ENCODE data around the gene ARHGAP25. TPM values are rescaled to one million over a fixed set of nuclear protein-coding genes. Genes with fewer than 3 reads are reported as not detected.

ARHGAP25 gene
- polyA plus RNA-seq, 1 experiment: 0.55 TPM

DNA sequence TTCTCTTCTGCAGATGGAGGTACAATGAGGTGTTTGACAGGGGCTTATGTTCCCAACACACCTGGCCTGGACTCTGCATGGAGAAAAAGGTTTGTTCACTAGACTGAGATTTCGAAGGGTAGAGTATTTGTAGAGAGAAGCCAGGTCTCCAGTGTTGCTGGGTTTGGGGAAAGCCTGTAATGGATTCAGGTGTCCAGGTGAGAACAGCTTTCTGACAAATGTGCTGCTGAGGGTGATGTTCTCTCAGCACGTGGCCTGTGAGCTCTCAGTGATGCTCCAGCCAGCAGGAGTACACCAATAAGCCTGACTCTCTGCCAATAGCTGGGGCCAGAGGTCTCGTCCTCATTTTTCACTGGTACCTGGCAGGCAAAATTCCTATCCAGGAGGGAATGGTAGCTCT lies 43.8 kb upstream of the ARHGAP25 start:
- CTCF ChIA-PET: interaction anchor here (2.5 kb wide), 1 partner anchor 18 kb away, joined by 8 read pairs; no protein-coding TSS in a partner anchor
- POLR2A ChIA-PET: no interaction called here
- H3K4me3 ChIP-seq (ENCODE audit: low read depth, low read length): no peak overlapping the region
- H3K27me3 ChIP-seq (ENCODE audit: control insufficient read depth, insufficient read depth, low read length): peaks cover 20% of the 10 kb centered on the region
- TF ChIP-seq, protein P1, sequence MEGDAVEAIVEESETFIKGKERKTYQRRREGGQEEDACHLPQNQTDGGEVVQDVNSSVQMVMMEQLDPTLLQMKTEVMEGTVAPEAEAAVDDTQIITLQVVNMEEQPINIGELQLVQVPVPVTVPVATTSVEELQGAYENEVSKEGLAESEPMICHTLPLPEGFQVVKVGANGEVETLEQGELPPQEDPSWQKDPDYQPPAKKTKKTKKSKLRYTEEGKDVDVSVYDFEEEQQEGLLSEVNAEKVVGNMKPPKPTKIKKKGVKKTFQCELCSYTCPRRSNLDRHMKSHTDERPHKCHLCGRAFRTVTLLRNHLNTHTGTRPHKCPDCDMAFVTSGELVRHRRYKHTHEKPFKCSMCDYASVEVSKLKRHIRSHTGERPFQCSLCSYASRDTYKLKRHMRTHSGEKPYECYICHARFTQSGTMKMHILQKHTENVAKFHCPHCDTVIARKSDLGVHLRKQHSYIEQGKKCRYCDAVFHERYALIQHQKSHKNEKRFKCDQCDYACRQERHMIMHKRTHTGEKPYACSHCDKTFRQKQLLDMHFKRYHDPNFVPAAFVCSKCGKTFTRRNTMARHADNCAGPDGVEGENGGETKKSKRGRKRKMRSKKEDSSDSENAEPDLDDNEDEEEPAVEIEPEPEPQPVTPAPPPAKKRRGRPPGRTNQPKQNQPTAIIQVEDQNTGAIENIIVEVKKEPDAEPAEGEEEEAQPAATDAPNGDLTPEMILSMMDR (IDR thresholded peaks at IDR 0.05; ENCODE audit: low read depth, low read length): no peak
- DNase-seq (ENCODE audit: low read depth, low spot score): no peak
- H3K27ac ChIP-seq (ENCODE audit: low read depth, low read length): no peak overlapping the region
- no peaks in the 10 kb centered on the region for H3K9me3 ChIP-seq (ENCODE audit: control insufficient read depth, insufficient read depth, low read length)

DNA sequence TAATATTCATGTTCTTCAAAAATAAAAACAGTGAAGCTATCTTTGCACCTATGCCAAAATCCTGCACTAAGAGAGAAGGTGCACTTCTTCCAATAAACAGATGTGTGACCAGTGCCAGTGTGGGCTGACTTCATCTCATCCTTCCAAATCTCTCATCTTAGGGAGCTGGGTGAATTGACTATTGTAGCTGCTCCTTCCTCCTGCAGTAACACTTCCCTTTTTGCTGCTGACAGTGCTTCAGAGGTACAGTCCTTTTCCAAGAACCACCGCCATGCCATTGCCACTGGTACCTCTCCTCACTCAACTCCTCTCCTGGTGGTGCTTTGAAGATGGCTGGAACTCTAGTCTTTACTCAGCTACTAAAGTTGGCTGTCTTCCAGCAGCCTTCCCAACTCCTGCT lies 42.1 kb upstream of the ARHGAP25 start:
- TF ChIP-seq, protein P1 (IDR thresholded peaks at IDR 0.05; ENCODE audit: low read depth, low read length): no peak

DNA sequence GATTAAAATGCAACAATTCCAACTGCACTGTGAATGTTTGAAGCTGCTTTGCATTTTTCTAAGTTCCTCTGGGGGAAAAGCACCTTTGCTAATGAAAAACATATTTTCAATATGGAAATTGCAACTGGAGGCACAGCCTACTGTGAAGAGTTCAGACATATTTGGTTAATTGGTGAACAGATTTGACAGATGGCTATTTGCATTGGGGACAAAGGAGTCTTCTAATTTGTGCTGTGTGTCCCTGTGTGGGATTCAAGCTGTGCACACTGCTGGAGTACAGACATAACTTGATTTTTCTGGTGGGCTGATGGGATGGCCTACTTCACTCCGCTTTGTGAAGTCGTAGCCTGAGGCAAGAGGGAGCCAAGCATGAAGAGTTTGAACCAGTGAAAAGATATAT lies 40.7 kb upstream of the ARHGAP25 start:
- POLR2A ChIA-PET: no interaction called here
- no peak for DNase-seq (ENCODE audit: low read depth, low spot score)
- H3K27me3 ChIP-seq (ENCODE audit: control insufficient read depth, insufficient read depth, low read length): peaks cover 21% of the 10 kb centered on the region
- H3K4me3 ChIP-seq (ENCODE audit: low read depth, low read length): no peak overlapping the region
- TF ChIP-seq, protein P1 (IDR thresholded peaks at IDR 0.05; ENCODE audit: low read depth, low read length): no peak
- no peak overlapping the region for H3K27ac ChIP-seq (ENCODE audit: low read depth, low read length)
- H3K9me3 ChIP-seq (ENCODE audit: control insufficient read depth, insufficient read depth, low read length): no peaks in the 10 kb centered on the region
- CTCF ChIA-PET: interaction anchor here (0.5 kb wide), 1 partner anchor 15 kb away, joined by 3 read pairs; no protein-coding TSS in a partner anchor

More for the DNA sequence above, 42.1 kb upstream of the ARHGAP25 start:
- Histone ChIP-seq H3K27ac (ENCODE audit: low read depth, low read length) (no peak overlapping the region), H3K9me3 (ENCODE audit: control insufficient read depth, insufficient read depth, low read length) (no peaks in the 10 kb centered on the region), H3K4me3 (ENCODE audit: low read depth, low read length) (no peak overlapping the region), H3K27me3 (ENCODE audit: control insufficient read depth, insufficient read depth, low read length) (peaks cover 21% of the 10 kb centered on the region)
- ChIA-PET CTCF (interaction anchor here (2.5 kb wide), 1 partner anchor 17 kb away, joined by 8 read pairs; no protein-coding TSS in a partner anchor), POLR2A (interaction anchor here (0.6 kb wide), 1 partner anchor 234 kb away, joined by 3 read pairs; no protein-coding TSS in a partner anchor)
- no peak for DNase-seq (ENCODE audit: low read depth, low spot score)

DNA sequence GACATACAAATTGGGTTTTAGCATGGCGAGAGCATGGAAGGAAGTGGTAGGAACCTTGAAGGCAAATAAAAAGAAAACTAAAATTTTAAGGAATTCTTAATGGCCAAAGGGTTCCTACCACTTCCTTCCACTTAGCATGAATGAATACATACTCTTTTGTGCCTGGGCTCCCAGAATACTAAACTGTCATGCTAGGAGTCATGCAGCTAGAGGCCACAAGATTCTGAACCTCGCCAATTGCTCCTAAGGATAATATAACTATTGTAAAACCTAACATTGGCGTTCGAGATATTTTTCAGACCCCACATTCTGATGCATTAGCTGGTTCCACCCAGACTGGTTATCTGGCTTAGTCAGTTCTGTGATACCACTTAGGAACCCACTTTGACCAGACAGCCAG lies 38.6 kb upstream of the ARHGAP25 start:
- Histone ChIP-seq H3K4me3 (ENCODE audit: low read depth, low read length) (no peak overlapping the region), H3K9me3 (ENCODE audit: control insufficient read depth, insufficient read depth, low read length) (peaks cover 4% of the 10 kb centered on the region; the same call in 1 of the 2 replicates), H3K27me3 (ENCODE audit: control insufficient read depth, insufficient read depth, low read length) (peaks cover 15% of the 10 kb centered on the region), H3K27ac (ENCODE audit: low read depth, low read length) (no peak overlapping the region)
- CTCF ChIA-PET: no interaction called here
- POLR2A ChIA-PET: no interaction called here
- no peak for DNase-seq (ENCODE audit: low read depth, low spot score)
- TF ChIP-seq, protein P1 (IDR thresholded peaks at IDR 0.05; ENCODE audit: low read depth, low read length): no peak

DNA sequence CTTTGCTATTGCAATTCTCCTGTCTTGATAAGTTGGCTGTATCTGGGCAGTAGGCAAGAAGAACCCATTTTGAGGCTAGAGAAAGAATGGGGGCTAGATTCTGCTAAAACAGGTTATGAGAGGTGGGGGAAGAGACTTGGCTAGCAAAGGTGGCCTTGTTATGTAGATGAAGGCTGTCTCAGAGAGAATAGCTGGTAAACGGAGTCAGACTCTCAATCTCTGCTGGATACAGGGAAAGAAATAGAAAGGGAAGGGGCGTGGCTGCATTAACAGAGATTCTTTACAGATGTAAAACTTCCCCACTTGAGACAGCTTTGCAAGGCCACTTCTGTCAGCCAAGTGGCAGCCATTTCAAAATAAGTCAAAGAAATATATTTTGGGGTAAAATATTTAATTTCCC lies 38.1 kb upstream of the ARHGAP25 start:
- TF ChIP-seq, protein P1 (IDR thresholded peaks at IDR 0.05; ENCODE audit: low read depth, low read length): no peak
- ChIA-PET CTCF (no interaction called here), POLR2A (no interaction called here)
- Histone ChIP-seq H3K9me3 (ENCODE audit: control insufficient read depth, insufficient read depth, low read length) (peaks cover 4% of the 10 kb centered on the region; the same call in 1 of the 2 replicates), H3K27me3 (ENCODE audit: control insufficient read depth, insufficient read depth, low read length) (peaks cover 12% of the 10 kb centered on the region), H3K27ac (ENCODE audit: low read depth, low read length) (no peak overlapping the region), H3K4me3 (ENCODE audit: low read depth, low read length) (no peak overlapping the region)
- DNase-seq (ENCODE audit: low read depth, low spot score): no peak

All from AG04450 (cell line).